CD4-positive, alpha-beta T cell treated with Interferon alpha-2 for 1 hour (primary cell): Measurements from ENCODE around the gene SGF29.
"Not testable (repeated sequence)": the region's sequence is repeated elsewhere in the genome, so short reads cannot be mapped to it uniquely, and the experiment has no call there.

ENCODE experiments used
- DNase-seq, 2 donors: peaks; one replicate each; pipeline ENCODE4 v3.0.0-alpha.2; 2020 to 2022

The SGF29 gene

GRCh38 chr16:28613912-28614311 lies 60.2 kb downstream of the SGF29 start:
- not testable (repeated sequence) for DNase-seq

- not testable (repeated sequence) for DNase-seq
Observed at GRCh38 chr16:28614561-28614960, 60.8 kb downstream of the SGF29 start.

GRCh38 chr16:28615486-28616223 lies 61.9 kb downstream of the SGF29 start:
- DNase-seq: peak; percentile 26 to 44

- not testable (repeated sequence) for DNase-seq
Observed at GRCh38 chr16:28616224-28616577, 62.5 kb downstream of the SGF29 start.

- no peak for DNase-seq
Observed at GRCh38 chr16:28616636-28617035, 62.9 kb downstream of the SGF29 start.

GRCh38 chr16:28617874-28618273 lies 64.2 kb downstream of the SGF29 start:
- DNase-seq: no peak

GRCh38 chr16:28620316-28620715 lies 66.6 kb downstream of the SGF29 start:
- DNase-seq: not testable (repeated sequence)

- no peak for DNase-seq
Observed at GRCh38 chr16:28621481-28622155, 67.9 kb downstream of the SGF29 start.

GRCh38 chr16:28622532-28623171 lies 68.9 kb downstream of the SGF29 start:
- DNase-seq: not testable (repeated sequence)

- peak; percentile 53 to 71 for DNase-seq
Observed at GRCh38 chr16:28623172-28623711, 69.5 kb downstream of the SGF29 start.

- not testable (repeated sequence) for DNase-seq
Observed at GRCh38 chr16:28630905-28631304, 77.2 kb downstream of the SGF29 start.

- not testable (repeated sequence) for DNase-seq
Observed at GRCh38 chr16:28636093-28636823, 82.5 kb downstream of the SGF29 start.

- DNase-seq: not testable (repeated sequence)
Observed at GRCh38 chr16:28637765-28638164, 84.0 kb downstream of the SGF29 start, which contains the start of gene NPIPB8. Gene NPIPB8, plus strand, starts transcription at chr16:28638065. Its CDS starts 296 bp downstream, at chr16:28638361.

- DNase-seq: not testable (repeated sequence)
Observed at GRCh38 chr16:28638359-28638758, 84.6 kb downstream of the SGF29 start.

GRCh38 chr16:28639959-28640358 lies 86.2 kb downstream of the SGF29 start:
- DNase-seq: not testable (repeated sequence)
